ENCODE measurements around the gene CLP1.
A peak's percentile ranks its signal among the peaks of the same experiment; 100 is the strongest.
"Not testable (repeated sequence)": the region's sequence is repeated elsewhere in the genome, so short reads cannot be mapped to it uniquely, and the experiment has no call there.

CLP1 gene

GRCh38 chr11:57667117-57667735 is 9.7 kb downstream of the CLP1 start:
- DNase-seq: peak; percentile 96

- DNase-seq: peak; percentile 100
These were observed 10.3 kb downstream of the CLP1 start, which contains the start of gene ZDHHC5 for GRCh38 chr11:57667736-57668433. ZDHHC5 (plus strand) TSS chr11:57668114; CDS start chr11:57673091, 4,977 bp downstream.

GRCh38 chr11:57668434-57668782 is 10.8 kb downstream of the CLP1 start:
- DNase-seq: no peak

GRCh38 chr11:57674251-57674650 is 16.7 kb downstream of the CLP1 start:
- DNase-seq: no peak

- DNase-seq: no peak
These were observed 17.8 kb downstream of the CLP1 start for GRCh38 chr11:57675176-57675941.

GRCh38 chr11:57679396-57679795 is 21.8 kb downstream of the CLP1 start:
- no peak for DNase-seq

GRCh38 chr11:57680552-57680874 is 23.0 kb downstream of the CLP1 start:
- no peak for DNase-seq

- no peak for DNase-seq
These were observed 23.6 kb downstream of the CLP1 start for GRCh38 chr11:57681168-57681567.

GRCh38 chr11:57690474-57690873 is 32.9 kb downstream of the CLP1 start:
- DNase-seq: not testable (repeated sequence)

GRCh38 chr11:57698843-57699365 is 41.3 kb downstream of the CLP1 start:
- no peak for DNase-seq

GRCh38 chr11:57699813-57700212 is 42.3 kb downstream of the CLP1 start:
- DNase-seq: no peak

- no peak for DNase-seq
These were observed 42.9 kb downstream of the CLP1 start for GRCh38 chr11:57700425-57700824.

GRCh38 chr11:57703341-57703740 is 45.8 kb downstream of the CLP1 start:
- DNase-seq: no peak

GRCh38 chr11:57704932-57705331 is 47.4 kb downstream of the CLP1 start:
- DNase-seq: no peak

- DNase-seq: not testable (repeated sequence)
These were observed 47.9 kb downstream of the CLP1 start for GRCh38 chr11:57705432-57705831.

- DNase-seq: no peak
These were observed 52.3 kb downstream of the CLP1 start for GRCh38 chr11:57709802-57710367.

Measured in stimulated activated CD4-positive, alpha-beta T cell treated with anti-CD3 and anti-CD28 coated beads, Interleukin-1b, Interleukin-23, amount 100 ng/mL, for 48 hours (primary cell).